Islet of Langerhans (tissue), 1 donor: ENCODE measurements around the gene THSD4.

Experiments used
- FAIRE-seq: peaks from one replicate; lab custom pipeline; 2011; peaks lifted over from hg19 to GRCh38; lab: Jason Lieb, UNC

Gene THSD4

DNA sequence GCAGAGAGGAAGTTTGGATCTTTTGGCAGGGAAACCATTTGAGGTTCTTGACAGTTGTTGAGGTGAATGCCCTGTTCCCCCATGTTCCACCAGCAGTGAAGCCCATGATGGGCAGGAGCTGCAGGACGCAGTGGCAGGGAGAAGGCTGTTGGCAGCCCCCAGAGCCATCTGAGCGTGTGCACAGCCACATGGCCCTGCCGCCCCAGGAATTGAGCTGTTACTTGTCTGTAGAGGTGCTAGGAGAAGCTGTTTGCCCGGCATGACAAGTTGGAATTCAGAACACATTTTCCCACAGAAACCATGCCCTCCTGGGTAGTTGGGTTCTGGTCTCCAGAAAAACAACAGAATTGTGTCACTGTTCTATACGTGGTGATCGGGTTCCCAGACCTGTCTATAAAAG is 476.9 kb downstream of the THSD4 start:
- FAIRE-seq = no peak

DNA sequence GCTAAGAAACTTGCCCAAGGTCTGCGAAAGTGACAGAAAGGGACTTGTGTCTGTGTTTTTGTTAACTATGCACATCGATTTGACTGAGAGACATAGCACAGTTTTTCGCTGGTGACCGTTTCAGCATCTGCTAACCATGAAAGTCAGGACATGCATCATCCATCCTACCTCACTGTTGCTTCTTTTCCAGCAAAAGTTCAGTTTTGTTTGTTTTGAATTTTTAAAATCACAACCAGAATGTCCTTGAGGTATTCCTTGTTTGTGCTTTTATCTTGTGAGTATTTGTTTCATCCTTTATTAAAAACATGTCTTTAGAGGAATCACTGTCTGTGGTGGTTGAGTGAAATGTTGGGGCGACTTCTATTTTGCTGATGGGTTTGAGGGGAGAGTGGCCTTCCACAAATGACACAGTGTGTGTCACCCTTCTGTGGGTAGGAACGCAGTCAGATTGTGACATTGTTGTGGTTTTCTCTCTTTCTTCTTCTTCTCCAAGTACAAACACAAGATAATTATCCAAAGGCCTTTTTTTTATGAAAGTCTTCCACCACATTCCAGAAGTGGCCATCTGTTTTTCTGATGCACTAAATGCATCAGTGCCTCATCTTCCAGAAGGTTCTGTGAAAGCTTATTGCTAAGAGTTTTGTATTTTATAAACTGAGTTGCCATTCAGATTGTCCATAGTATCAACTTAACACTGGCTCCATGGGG is 480.7 kb downstream of the THSD4 start:
- FAIRE-seq = no peak

DNA sequence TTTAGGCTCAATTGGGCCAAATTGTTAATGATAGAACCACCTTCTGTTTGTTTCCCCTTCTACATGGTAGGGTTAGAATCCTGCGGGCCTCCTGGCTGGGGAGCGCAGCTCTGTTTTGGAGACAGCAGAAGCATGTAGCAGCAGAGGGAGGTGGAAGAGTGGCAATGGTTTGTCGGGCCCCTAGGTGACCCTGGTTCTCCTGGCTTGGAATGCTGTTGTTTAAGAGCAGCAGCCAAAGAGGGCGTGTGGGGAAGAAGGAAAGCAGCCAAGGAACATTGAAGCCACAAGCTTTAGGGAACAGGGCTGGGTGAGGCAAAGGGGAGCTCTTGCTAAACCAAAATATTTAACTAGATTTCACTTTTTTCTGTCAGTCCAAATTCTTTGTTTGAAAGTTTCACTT is 481.4 kb downstream of the THSD4 start:
- FAIRE-seq = no peak

DNA sequence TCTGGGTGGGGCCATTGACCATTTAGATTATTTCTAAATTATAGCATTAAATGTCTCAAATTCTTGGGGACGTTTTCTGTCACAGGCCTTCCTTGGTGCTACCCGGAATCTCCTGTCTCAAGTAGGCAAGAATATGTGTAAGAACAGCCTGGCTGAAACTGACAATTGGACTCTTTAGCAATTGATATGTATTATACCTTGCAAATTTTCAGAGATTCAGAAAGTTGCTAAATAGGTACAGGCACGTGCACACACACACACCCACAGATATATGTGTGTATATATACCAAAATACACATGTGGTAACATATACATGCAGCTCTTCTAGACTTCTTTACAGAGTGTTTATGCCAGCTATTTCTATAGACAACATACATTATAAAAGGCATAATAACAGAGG is 481.9 kb downstream of the THSD4 start:
- no peak for FAIRE-seq

DNA sequence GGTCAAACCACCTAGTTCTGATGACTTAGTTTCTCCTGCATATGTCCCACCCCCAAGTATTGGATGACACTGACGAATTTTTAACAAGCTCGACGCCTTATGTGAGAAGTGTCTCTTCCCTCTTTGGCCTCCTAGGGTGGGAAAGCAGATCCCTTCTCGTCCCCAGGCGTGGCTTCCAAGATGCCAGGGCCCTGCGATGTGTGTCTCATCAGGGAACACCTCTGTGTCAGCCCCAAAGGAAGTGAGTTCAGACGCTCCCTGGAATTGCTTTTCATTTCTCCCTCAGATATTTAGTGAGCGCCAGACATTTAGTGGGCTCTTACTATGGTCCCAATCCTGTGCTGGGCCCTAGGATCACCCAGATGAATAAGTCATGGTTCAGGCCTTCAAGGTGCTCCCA is 482.4 kb downstream of the THSD4 start:
- no peak for FAIRE-seq

DNA sequence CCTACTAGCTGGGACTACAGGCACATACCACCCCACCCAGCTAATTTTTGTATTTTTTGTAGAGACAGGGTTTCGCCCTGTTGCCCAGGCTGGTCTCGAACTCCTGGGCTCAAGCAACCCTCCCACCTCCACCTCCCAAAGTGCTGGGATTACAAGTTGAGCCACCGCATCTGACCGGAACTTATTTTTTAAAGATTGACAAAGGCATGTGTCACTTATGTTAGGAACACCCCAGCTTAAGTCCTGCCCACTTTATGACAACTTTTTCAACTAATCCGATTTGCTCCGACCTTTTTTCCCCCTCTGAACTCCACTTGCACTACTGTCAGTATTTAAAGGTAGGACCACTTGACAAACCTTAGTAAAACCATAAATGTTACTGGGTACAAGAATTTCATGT is 483.5 kb downstream of the THSD4 start:
- no peak for FAIRE-seq

DNA sequence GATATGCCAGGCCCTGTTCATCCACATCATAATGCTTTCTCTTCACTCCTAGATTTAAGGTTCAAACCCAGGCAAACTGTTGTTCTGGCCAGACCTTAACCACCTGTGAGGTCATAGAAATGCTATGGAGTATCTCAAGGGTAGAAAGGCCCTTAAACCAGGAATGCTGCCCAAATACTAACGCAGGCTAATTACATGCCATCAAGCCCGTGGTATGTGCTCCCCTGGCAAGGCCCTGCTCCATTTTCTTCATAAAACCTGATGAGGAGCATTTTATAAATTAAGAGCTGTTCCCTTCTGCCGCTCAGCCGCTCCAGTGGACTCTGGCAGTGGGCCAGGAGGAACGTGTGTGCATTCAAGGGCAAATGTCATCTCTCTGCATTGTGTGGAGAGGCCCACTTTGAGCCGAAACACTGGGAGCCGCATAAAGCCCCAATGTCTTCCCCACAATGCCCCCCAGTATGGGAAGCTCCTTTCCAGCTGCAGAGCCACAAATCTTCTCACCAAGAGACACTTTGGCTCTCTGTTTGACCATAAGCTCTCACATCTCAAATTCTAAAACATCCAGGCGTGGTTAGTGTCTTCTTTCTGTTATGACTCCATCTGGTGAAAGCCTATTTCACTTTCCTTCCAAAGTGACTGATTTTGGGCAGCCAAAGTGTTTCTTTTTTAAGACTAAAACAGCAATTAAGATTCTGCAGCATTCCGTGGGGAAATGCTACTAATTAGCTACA is 484.3 kb downstream of the THSD4 start:
- FAIRE-seq = no peak

DNA sequence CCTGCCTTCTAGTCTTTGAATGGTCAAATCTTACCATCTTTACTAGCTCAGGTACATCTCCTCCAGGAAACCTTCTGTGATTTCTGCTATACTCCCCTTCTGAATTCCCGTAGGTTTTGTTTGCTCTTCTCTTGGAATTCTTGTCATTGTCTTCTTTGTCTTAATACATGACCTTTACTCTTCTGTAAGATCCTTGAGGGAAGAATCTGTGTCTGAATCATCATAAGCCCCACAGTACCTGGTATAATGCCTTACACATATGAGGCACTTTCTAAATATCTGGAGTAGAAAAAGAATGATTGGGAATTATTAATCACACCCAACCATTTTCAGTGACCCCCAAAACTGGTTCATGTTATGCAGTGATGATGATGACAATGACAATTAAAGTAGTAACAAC is 485.0 kb downstream of the THSD4 start:
- FAIRE-seq = no peak

DNA sequence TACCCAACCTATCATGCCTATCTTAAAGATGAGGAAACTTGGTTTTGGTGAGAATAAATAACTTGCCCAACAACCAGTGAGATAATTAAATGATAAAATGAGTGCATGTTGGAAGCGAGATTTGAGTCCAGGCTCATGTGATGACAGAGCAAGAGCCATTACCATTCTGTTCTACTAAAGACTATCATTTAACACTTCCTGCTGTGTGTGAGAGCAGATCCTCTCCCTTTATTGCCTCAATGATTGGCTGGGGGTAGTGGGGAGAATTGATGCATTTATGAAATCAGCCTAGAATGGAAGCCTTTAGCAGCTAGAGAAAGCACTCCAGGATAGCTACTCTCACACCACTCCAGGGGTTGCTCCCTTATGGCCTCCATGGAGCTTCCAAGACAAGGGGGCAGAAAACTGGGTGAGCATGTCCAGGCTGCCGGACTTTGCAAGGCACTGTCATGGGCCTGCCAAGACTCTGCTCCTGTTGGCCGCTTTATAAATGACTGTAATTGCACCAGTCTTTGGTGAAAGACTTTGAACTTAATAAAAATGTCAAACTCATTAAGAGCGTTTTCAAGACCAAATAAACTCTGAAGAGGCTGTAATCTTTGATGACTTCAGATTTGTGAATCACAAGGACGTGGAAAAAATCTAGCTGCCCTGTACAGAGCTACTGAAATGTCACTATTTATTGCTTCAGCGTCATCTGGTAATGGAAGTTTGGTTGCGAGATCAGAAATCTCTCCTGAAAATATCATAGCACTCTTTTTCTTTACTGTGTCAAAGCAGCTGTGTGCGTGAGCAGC is 486.0 kb downstream of the THSD4 start:
- FAIRE-seq = no peak

DNA sequence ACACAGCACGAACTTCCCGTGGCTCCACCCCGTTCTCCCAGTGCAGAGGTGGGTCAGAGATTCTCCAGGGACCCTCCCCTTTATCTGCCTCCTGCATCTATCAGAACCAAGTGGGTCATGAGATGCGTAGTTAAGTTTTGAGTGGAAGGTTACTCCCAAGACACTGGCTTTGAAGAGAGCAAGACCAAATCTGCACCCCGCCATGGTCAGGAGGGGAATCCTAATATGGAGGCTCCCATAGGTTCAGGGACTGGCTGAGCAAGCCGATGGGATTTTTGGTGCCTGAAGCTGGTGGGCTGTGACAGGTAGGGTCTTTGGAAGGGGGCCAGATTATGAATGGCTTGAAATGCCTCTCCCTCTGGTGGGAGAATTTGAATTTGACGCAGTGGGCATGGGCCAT is 488.1 kb downstream of the THSD4 start:
- no peak for FAIRE-seq

DNA sequence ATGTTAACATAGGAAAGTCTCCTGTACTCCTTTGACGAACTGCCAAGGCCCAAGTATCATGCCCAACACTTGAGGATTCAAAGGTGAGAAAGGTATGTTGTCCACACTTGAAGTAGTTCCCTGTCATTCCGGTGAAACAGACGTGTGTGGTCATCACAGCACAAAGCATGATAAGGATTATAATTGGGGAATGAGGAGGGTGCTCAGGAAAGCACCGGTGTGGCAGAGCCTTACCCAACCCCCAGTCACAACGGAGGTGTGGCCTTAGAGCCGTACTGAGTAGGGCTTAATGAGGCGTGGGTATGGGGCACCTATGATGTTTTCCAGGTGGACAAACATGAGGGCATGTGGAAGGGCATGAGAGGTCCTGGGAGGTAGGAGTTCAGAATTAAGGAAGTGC is 492.1 kb downstream of the THSD4 start:
- FAIRE-seq = no peak

DNA sequence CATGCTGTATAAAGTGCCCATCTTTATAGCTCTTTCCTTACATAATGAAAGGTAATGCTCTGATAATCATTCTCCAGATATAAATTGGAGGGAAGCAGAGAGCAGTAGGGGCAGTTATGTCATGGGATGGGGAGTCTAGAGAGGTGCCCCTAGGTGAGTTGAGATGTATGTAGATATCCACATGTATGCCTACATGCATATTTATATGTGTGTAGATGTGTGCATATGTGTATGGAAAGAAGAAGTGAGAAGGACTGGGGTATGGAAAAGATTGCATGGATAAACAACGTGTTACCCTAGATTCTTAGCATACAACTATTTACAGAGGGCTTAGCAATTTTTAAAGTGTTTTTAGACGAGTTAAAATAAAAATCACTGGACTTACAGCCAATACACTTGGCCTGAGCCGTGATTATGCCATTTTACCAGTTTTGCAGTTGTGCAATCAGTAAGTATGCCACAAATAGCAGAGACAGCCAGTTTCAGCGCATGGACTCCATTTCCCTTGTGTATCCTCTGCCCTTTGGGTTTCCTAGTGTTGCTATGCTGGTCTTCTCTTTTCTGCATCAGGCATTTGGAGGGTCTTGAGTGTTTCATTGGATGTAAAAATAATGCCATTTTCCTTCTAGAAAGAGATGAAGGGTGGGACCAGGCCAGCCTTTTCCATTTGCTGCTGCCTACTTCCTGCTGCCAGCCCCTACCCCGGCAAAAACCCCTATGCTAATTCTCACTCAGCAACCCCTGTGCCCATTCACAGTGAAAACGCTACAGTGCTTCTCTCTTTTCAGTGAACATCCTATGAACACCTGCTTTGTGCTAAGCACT is 495.7 kb downstream of the THSD4 start:
- no peak for FAIRE-seq

DNA sequence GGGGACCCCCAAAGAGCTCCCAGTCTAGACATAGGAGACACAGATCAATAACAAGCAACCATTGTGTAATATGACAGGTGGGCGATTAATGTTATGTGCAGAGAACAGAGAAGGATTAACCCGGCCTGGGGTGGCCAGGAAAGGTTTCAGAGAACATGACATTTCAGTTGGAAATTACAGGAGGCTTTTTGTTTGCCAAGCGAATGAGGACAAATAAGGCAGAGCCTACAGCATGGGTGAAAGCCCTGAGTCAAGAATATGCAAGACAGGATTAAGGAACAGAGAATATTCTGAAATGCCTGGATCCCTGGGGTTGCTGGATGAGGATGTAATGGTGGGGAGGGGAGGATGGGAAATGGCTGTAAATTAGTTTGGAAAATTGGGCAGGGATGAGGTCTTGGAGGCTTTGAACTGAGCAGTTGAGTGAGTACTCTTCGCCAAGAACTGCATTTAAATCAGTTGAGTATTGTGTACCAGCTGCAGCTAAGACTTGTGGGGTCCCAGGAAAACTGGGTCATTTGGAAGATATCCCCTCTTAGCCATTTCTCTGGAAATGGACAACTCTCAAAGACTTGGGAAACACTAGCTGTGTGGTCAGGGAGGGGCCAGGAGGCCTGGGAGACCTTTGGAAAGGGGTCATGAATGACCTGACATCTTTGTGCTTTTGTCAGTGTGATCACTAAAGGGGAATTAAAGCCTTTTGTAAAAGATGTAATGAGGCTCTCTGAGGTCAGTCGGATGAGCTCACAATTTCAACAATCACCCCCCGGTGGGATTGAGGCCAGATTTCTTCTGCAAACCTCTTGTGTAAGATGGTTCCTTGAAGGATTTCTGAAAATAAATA is 496.5 kb downstream of the THSD4 start:
- FAIRE-seq = no peak

DNA sequence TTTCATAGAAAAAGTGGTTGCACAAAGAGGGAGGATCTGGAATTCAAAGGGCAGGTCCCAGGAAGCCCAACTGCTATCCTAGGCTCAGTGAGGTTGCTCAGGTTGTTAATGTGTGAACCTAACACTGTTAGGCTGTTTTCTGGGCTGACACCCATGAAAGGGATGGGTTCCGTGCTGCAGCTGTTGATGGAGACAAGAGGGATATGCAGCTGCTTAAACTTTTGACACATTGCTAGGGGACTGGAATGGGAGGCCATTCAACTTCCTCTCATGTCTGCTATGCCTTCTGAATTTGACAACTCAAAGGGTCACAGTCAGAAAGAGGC is 497.1 kb downstream of the THSD4 start:
- FAIRE-seq = no peak

DNA sequence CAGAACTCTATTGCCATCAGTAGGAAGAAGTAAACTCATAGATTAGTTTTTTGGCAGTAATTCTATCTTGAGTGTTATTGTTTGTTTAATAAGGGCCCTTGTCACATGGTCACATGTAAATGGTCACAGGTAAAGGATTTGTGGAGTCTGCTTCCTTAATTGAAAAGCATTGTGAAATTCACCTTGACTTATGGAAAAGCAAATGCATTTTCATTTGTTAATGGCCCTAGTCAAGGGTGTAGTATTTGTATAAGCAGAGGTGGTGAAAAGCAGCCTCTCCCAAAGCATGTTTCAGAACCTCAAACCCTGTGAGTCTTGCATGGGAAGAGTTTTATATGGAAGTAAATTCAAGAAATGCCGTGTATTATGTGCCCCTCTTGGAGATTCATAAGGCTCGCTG is 497.6 kb downstream of the THSD4 start:
- FAIRE-seq = no peak

DNA sequence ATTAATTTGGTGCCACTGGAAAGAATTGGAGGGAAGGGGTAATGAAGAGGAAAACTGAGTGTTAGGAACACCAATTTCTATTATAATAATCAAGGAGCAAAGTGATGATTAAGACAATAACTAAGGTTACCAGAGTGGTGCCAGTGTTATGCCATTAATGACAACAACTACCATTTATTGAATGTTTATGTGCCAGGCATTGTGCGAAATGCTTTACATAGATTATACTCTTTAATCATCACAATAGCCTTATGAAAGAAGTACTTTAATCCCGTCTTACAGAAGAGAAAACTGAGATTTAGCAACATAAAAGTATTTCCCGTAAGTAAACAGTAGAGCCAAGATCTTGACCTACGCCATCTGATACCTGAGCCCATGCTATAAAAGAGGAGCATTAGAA is 507.8 kb downstream of the THSD4 start:
- no peak for FAIRE-seq

DNA sequence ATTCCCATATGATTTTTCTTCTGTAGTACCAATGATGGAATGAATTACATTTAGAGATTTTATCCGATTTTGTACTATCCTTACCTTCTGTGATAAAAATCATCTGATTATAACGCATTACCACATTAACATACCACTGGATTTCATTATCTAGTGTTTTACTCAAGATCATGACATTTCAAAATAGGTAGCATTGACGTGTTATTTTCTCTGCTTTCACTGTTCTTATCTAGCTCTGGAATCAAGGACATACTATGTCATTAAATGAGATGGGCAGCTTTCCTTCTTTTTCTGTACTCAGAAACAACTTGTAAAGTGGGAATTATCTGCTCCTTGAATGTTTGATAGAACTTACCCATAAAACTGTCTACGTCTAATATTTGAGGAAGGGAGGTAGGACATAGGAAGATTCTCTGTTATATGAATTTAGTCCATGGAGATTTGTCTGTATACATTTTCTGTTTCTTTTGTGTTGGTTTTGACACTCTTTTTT is 511.4 kb downstream of the THSD4 start:
- FAIRE-seq = no peak

DNA sequence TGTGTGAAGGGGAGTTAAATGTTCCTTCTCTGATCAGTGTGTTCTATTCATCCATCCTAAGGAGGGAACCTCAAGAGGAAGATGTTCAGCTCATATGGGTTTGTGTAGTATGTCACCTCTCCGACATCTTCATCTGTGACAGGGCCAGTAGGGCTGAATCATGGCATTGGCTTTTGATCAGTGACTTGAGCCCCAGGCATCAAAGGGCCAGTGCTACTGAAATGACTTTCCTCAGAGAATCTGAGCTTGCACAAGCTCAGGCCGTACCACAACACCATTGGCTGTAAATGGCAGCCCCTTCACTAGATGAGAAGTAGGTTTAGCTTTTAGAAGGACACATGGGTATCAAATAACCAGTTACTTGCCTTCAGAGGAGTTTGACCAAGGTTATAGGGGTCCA is 511.9 kb downstream of the THSD4 start:
- no peak for FAIRE-seq

DNA sequence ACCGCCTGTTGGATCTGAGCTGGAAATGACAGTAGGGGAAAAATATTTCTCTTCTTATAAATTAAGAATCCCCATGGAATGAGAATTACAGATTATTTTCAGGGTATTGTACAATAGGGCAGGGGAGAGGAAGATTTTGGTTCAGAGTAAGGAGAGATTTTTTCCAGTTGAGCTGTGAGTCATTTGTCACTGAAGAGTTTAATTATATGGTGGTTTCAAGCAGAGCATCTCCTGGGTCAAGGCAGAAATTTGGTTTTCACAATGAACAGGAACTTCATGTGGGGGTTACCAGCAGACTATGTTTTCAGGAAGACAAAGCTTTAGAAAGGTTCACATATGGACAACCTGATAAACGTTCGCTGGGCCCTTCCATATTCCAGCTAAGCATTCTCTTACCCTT is 512.3 kb downstream of the THSD4 start:
- no peak for FAIRE-seq

DNA sequence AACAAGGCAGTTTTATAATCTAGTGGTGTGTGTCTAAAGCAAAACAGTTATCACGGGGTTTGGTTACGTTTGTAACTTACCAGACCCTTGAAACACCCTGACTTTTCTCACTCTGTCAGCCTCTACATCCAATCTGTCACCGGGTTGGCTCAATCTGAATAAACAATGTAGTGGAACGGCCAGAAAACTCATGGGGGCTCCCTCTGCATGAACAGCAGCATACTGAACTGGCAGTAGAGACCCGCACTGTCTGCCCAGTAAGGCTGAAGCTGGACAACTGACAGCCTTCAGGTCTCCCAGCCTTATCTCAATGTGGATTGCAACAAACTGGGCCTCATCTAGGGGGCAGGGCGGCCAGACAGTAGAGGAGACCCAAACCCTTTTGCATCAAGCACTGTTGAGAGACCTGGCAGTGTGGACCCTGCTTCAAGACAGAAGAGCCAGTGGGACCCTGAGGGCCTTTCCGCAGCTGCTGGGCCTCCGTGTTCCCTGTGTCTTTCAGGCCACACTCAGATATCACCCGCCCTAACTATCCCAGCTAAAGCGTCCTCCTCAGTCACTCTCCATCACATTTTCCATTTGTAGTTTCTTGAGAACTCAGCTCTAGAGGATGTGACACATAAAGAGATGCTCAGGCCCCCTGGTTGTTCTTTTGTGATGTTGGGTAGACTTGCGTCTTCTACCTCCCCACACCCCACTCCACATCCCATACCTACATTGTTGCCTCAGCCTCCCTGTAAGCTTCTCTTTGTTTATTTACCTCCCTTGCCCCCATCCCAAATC is 513.9 kb downstream of the THSD4 start:
- no peak for FAIRE-seq
